ENCODE measurements around the gene GCSAM. TPM values are rescaled to one million over a fixed set of nuclear protein-coding genes. Genes with fewer than 3 reads are reported as not detected.

GCSAM gene
- 10 to 100 TPM; 17.8 to 26.5 TPM for total RNA-seq

GRCh38 chr3:112132975-112133448 is at the start of gene GCSAM:
Gene GCSAM (minus strand): TSS chr3:112133248. CDS start chr3:112133120, 128 bp downstream.
- Mint-ChIP-seq H3K27ac (peak within 1 kb of the TSS; percentile 88), H3K4me3 (peak within 1 kb of the TSS; percentile 93 to 96), H3K9me3 (no peaks in the 10 kb centered on the region), H3K4me1 (ENCODE audit: low read depth) (peaks cover 93% of the 10 kb centered on the region), H3K36me3 (ENCODE audit: insufficient read depth in 2 of 2) (peaks cover 4 to 6% of the 10 kb centered on the region in 2 donors), H3K27me3 (ENCODE audit: low read depth) (no peaks in the 10 kb centered on the region)
- ATAC-seq (replicated peaks in 1 of 2) (peak; percentile 86 to 88), DNase-seq (peak; percentile 76 to 77)

DNA sequence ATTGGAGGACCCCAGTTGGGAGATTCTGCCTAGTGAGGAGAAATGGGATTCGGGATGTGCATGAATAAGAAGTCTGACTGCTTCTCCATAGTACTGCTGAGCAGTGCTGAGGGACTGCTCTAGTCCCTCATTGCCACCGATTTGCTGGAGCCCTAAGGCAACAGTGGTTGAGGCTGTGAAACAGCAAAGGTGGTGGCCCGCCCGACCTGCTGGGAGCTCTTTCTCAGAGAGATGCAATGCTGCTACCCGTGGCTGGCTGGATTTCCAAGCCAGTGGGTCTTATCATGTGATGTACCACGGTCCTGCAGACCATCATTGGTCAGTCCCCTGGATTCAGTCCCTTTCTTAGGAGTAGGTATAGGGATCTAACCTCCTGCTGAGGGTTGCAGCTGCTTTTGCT is 42.6 kb upstream of the GCSAM start:
- H3K27me3 Mint-ChIP-seq (ENCODE audit: low read depth) = no peaks in the 10 kb centered on the region
- H3K9me3 Mint-ChIP-seq = no peaks in the 10 kb centered on the region
- DNase-seq = no peak
- H3K4me3 Mint-ChIP-seq = no peak overlapping the region
- H3K4me1 Mint-ChIP-seq (ENCODE audit: low read depth) = no peaks in the 10 kb centered on the region
- H3K27ac Mint-ChIP-seq = no peak overlapping the region
- H3K36me3 Mint-ChIP-seq (ENCODE audit: insufficient read depth in 2 of 2) = no peaks in the 10 kb centered on the region
- no peak for ATAC-seq (replicated peaks in 1 of 2)

- Mint-ChIP-seq H3K36me3 (ENCODE audit: insufficient read depth in 2 of 2) (no peaks in the 10 kb centered on the region), H3K4me1 (ENCODE audit: low read depth) (no peaks in the 10 kb centered on the region), H3K27me3 (ENCODE audit: low read depth) (no peaks in the 10 kb centered on the region), H3K9me3 (no peaks in the 10 kb centered on the region), H3K4me3 (no peak overlapping the region), H3K27ac (no peak overlapping the region)
- no peak for ATAC-seq (replicated peaks in 1 of 2)
- DNase-seq = no peak
Observed at GRCh38 chr3:112175037-112175436, 42.0 kb upstream of the GCSAM start.

DNA sequence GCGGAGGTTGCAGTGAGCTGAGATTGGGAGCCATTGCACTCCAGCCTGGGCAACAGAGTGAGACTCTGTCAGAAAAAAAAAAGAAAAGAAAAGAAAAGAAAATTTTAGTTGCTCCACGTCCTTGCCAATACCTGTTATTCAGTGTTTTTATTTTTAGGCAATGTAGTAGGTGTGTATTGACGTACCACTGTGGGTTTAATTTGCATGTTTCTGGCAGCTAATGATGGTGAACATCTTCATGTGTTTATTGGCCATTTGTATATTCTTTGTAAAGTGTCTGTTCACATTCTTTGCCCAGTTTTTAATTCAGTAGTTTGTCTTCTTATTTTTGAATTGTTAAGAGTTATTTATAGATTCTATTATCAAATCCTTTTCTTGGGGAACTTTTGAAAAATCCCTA is 38.1 kb upstream of the GCSAM start:
- Mint-ChIP-seq H3K4me3 (no peak overlapping the region), H3K27me3 (ENCODE audit: low read depth) (no peaks in the 10 kb centered on the region), H3K9me3 (peaks cover 0 to 1% of the 10 kb centered on the region in 2 donors), H3K4me1 (ENCODE audit: low read depth) (no peaks in the 10 kb centered on the region), H3K36me3 (ENCODE audit: insufficient read depth in 2 of 2) (peaks cover 0 to 2% of the 10 kb centered on the region in 2 donors), H3K27ac (no peak overlapping the region)
- no peak for DNase-seq
- ATAC-seq (replicated peaks in 1 of 2) = no peak

- no peaks in the 10 kb centered on the region for H3K27me3 Mint-ChIP-seq (ENCODE audit: low read depth)
- H3K9me3 Mint-ChIP-seq = peaks cover 0 to 3% of the 10 kb centered on the region in 2 donors
- H3K27ac Mint-ChIP-seq = no peak overlapping the region
- ATAC-seq (replicated peaks in 1 of 2) (no peak), DNase-seq (no peak)
- peaks cover 0 to 2% of the 10 kb centered on the region in 2 donors for H3K36me3 Mint-ChIP-seq (ENCODE audit: insufficient read depth in 2 of 2)
- H3K4me1 Mint-ChIP-seq (ENCODE audit: low read depth) = no peaks in the 10 kb centered on the region
- H3K4me3 Mint-ChIP-seq = no peak overlapping the region
Observed at GRCh38 chr3:112170046-112170445, 37.0 kb upstream of the GCSAM start.

- H3K9me3 Mint-ChIP-seq = peaks cover 0 to 6% of the 10 kb centered on the region in 2 donors
- DNase-seq = no peak
- H3K4me3 Mint-ChIP-seq = no peak overlapping the region
- peaks cover 0 to 4% of the 10 kb centered on the region in 2 donors for H3K36me3 Mint-ChIP-seq (ENCODE audit: insufficient read depth in 2 of 2)
- no peak overlapping the region for H3K27ac Mint-ChIP-seq
- H3K27me3 Mint-ChIP-seq (ENCODE audit: low read depth) = no peaks in the 10 kb centered on the region
- ATAC-seq (replicated peaks in 1 of 2) = no peak
- H3K4me1 Mint-ChIP-seq (ENCODE audit: low read depth) = no peaks in the 10 kb centered on the region
Observed at GRCh38 chr3:112167758-112168157, 34.7 kb upstream of the GCSAM start.

GRCh38 chr3:112149136-112149535 is 16.1 kb upstream of the GCSAM start:
- Mint-ChIP-seq H3K4me3 (no peak overlapping the region), H3K27me3 (ENCODE audit: low read depth) (no peaks in the 10 kb centered on the region), H3K36me3 (ENCODE audit: insufficient read depth in 2 of 2) (peaks cover 18 to 27% of the 10 kb centered on the region in 2 donors), H3K4me1 (ENCODE audit: low read depth) (no peaks in the 10 kb centered on the region), H3K27ac (no peak overlapping the region), H3K9me3 (peaks cover 16 to 18% of the 10 kb centered on the region in 2 donors)
- DNase-seq (no peak), ATAC-seq (replicated peaks in 1 of 2) (no peak)

DNA sequence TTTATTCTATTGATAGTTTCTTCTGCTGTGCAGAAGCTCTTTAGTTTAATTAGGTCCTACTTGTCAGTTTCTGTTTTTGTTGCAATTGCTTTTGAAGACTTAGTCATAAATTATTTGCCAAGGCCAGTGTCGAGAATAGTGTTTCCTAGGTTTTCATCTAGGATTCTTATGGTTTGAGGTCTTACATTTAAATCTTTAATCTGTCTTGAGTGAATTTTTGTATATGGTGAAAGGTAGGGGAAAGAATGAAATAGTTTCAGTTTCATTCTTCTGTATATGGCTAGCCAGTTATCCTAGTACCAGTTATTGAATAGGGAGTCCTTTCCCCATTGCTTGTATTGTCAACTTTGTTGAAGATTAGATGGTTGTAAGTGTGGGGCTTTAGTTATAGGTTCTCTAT is 10.6 kb upstream of the GCSAM start:
- Mint-ChIP-seq H3K27me3 (ENCODE audit: low read depth) (no peaks in the 10 kb centered on the region), H3K36me3 (ENCODE audit: insufficient read depth in 2 of 2) (peaks cover 17 to 27% of the 10 kb centered on the region in 2 donors), H3K4me3 (peak overlapping the region; percentile 8 to 65), H3K4me1 (ENCODE audit: low read depth) (peaks cover 21% of the 10 kb centered on the region), H3K9me3 (peaks cover 11 to 14% of the 10 kb centered on the region in 2 donors), H3K27ac (peak overlapping the region; percentile 21)
- ATAC-seq (replicated peaks in 1 of 2) = peak; percentile 47 to 50
- DNase-seq = no peak

DNA sequence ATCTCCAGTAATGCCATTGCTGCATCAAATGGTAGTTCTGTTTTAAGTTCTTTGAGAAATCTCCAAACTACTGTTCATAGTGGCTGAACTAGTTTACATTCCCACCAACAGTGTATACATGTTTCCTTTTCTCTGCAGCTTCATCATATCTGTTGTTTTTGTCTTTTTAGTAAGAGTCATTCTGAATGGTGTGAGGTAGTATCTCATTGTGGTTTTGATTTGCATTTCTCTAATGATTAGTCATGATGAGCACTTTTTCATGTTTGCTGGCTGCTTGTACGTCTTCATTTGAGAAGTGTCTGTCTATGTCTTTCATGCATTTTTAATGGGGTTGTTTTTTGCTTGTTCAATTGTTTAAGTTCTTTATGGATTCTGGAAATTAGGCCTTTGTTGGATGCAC is 10.2 kb upstream of the GCSAM start:
- Mint-ChIP-seq H3K4me3 (peak overlapping the region; percentile 8 to 65), H3K9me3 (peaks cover 11 to 14% of the 10 kb centered on the region in 2 donors), H3K36me3 (ENCODE audit: insufficient read depth in 2 of 2) (peaks cover 16 to 27% of the 10 kb centered on the region in 2 donors), H3K27me3 (ENCODE audit: low read depth) (no peaks in the 10 kb centered on the region), H3K4me1 (ENCODE audit: low read depth) (peaks cover 21% of the 10 kb centered on the region), H3K27ac (peak overlapping the region; percentile 21)
- DNase-seq (no peak), ATAC-seq (replicated peaks in 1 of 2) (peak; percentile 88 to 94)

DNA sequence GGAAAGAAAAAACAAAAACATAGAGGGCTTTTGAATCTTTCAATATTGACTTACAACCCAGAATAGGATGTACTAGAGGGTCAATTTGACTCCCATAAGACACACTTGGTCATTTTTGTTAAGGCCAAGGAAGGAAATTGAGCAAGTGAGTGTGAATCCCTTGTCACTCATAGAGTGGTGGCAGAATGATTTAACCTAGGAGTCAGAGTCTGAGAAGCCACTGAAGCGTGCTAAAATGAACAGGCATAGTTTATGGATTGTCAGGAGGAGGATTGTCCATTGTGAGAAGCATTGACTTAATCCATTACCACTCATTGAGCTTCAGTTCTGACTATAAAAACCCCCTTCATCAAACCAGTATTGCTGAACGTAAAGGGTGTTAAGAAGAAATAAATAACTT is 8.2 kb upstream of the GCSAM start:
- peaks cover 12 to 13% of the 10 kb centered on the region in 2 donors for H3K36me3 Mint-ChIP-seq (ENCODE audit: insufficient read depth in 2 of 2)
- no peak for DNase-seq
- peaks cover 35% of the 10 kb centered on the region for H3K4me1 Mint-ChIP-seq (ENCODE audit: low read depth)
- no peak overlapping the region for H3K4me3 Mint-ChIP-seq
- peaks cover 4 to 5% of the 10 kb centered on the region in 2 donors for H3K9me3 Mint-ChIP-seq
- no peaks in the 10 kb centered on the region for H3K27me3 Mint-ChIP-seq (ENCODE audit: low read depth)
- ATAC-seq (replicated peaks in 1 of 2) = peak in 1 of 2 donors; percentile 48
- no peak overlapping the region for H3K27ac Mint-ChIP-seq

DNA sequence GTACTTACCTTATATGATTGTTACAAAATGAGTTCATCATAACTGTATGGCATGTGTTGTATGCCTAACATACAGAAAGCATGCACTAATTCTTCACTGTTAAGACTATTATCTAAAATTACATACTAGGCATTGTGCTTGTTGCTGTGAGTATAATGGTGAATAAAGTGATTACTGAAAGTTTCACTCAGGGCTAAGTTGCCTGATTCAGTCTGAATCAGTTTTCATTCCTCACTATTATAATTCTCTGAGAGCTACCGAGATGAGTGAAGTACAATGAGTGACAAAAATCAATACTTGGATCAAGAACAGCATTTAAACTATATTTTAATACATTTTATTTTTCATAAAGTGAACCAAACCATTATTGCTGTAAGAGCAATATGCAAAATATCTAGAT is 7.5 kb upstream of the GCSAM start:
- ATAC-seq (replicated peaks in 1 of 2) (peak; percentile 44 to 48), DNase-seq (no peak)
- H3K36me3 Mint-ChIP-seq (ENCODE audit: insufficient read depth in 2 of 2) = peaks cover 6 to 7% of the 10 kb centered on the region in 2 donors
- peaks cover 1 to 2% of the 10 kb centered on the region in 2 donors for H3K9me3 Mint-ChIP-seq
- peak overlapping the region; percentile 5 to 70 for H3K4me3 Mint-ChIP-seq
- H3K27ac Mint-ChIP-seq = peak overlapping the region; percentile 42
- H3K4me1 Mint-ChIP-seq (ENCODE audit: low read depth) = peaks cover 42% of the 10 kb centered on the region
- H3K27me3 Mint-ChIP-seq (ENCODE audit: low read depth) = no peaks in the 10 kb centered on the region

- Mint-ChIP-seq H3K9me3 (no peaks in the 10 kb centered on the region), H3K27me3 (ENCODE audit: low read depth) (no peaks in the 10 kb centered on the region), H3K4me1 (ENCODE audit: low read depth) (peaks cover 57% of the 10 kb centered on the region), H3K4me3 (no peak overlapping the region), H3K36me3 (ENCODE audit: insufficient read depth in 2 of 2) (peaks cover 0 to 3% of the 10 kb centered on the region in 2 donors), H3K27ac (no peak overlapping the region)
- ATAC-seq (replicated peaks in 1 of 2) (no peak), DNase-seq (no peak)
Observed at GRCh38 chr3:112138219-112138969, 5.3 kb upstream of the GCSAM start.

GRCh38 chr3:112137781-112138180 is 4.7 kb upstream of the GCSAM start:
- Mint-ChIP-seq H3K4me1 (ENCODE audit: low read depth) (peaks cover 59% of the 10 kb centered on the region), H3K27me3 (ENCODE audit: low read depth) (no peaks in the 10 kb centered on the region), H3K4me3 (no peak overlapping the region), H3K36me3 (ENCODE audit: insufficient read depth in 2 of 2) (peaks cover 0 to 2% of the 10 kb centered on the region in 2 donors), H3K9me3 (no peaks in the 10 kb centered on the region), H3K27ac (no peak overlapping the region)
- no peak for ATAC-seq (replicated peaks in 1 of 2)
- no peak for DNase-seq
